Adrenal gland (tissue), 12 donors: Measurements from ENCODE around the gene MAGI2. TPM values are rescaled to one million over a fixed set of nuclear protein-coding genes. Genes with fewer than 3 reads are reported as not detected.

Experiments
- DNase-seq, 7 donors: peaks; one replicate each; pipeline ENCODE4 v3.0.0-alpha.2; 2019 to 2020
- H3K27ac ChIP-seq, 5 donors: fragments of 200-600 bp; sonication (generic) in 4 of 5; 1 replicate in 3 of 5; 2 replicates in 2 of 5; pipeline versions ENCODE4 v1.5.1 to v1.8.0; 2016 to 2020; ENCODE audit warnings: mild to moderate bottlenecking in 1 of 5
- H3K27me3 ChIP-seq: fragments of 200-600 bp; 2 replicates; pipeline ENCODE4 v1.8.0; 2021
- H3K36me3 ChIP-seq, 2 donors: fragments of 200-600 bp; replicated peaks in 1 of 2; 1 replicate in 1 of 2; 2 replicates in 1 of 2; pipeline versions ENCODE4 v1.5.1 to v1.8.0; 2018 to 2022
- H3K4me1 ChIP-seq, 2 donors: fragments of 200-600 bp; replicated peaks in 1 of 2; 1 replicate in 1 of 2; 2 replicates in 1 of 2; pipeline versions ENCODE4 v1.5.1 to v1.8.0; 2018 to 2021
- H3K4me3 ChIP-seq, 4 donors: fragments of 200-600 bp; sonication (generic) in 3 of 4; one replicate each; pipeline ENCODE4 v1.5.1; 2016 to 2018
- H3K9me3 ChIP-seq, 3 donors: fragments of 200-600 bp; sonication (generic) in 1 of 3; replicated peaks in 1 of 3; 1 replicate in 2 of 3; 2 replicates in 1 of 3; pipeline versions ENCODE4 v1.5.1 to v1.8.0; 2016 to 2021
- POLR2A ChIP-seq, 2 donors: fragments of 450-650 bp; IDR thresholded peaks; one replicate each; pipeline ENCODE4 v1.6.1; 2017; ENCODE audit warnings: antibody characterized with exemption in 2 of 2, mild to moderate bottlenecking in 2 of 2, moderate library complexity in 1 of 2
- WGBS, 4 donors: extraction: QIAGEN DNeasy Blood & Tissue Kit in 2 of 4; methylation state at CpG; one replicate each; pipeline versions ENCODE4 v1.1.5 to v1.1.7; 2013 to 2017; 5-methylcytosine and 5-hydroxymethylcytosine counted together
- intact Hi-C, 2 donors: fragments of 100-400 bp; cut with DNase I; formaldehyde crosslinking; loops; one replicate each; pipeline versions ENCODE4 v1.14.1 to v1.15.0; 2022 to 2023
- polyA plus RNA-seq, 3 donors: library from polyadenylated mRNA; stranded (reverse); fragments of 200-250 nt in 2 of 3; fragments of 350-450 nt in 1 of 3; fragmentation: Illumina TruSeq in 1 of 3; extraction: RNeasy Lipid Tissue Mini Kit (QIAGEN cat#74804) in 1 of 3; gene quantifications; one replicate each; pipeline ENCODE4 v1.2.3, GENCODE V29; 2013 to 2014
- total RNA-seq, 9 donors: library from RNA; depleted of rRNA in 4 of 9; stranded (reverse); fragments of >200 nt in 4 of 9; fragments of 120-200 nt in 1 of 9; fragmentation: NEBNext Ultra II Directional in 1 of 9; extraction: Animal tissue kit (Norgen Biotek cat#: 25700) in 1 of 9; gene quantifications; one replicate each; pipeline versions ENCODE4 v1.1.0 to v1.2.4, GENCODE V29; 2013 to 2023
- TF ChIP-seq, protein P1 (sequence below), 6 experiments: fragments of 450-650 bp in 4 of 6; fragments of 200-600 bp in 2 of 6; sonication (generic) in 1 of 6; IDR thresholded peaks; 1 replicate in 5 of 6; 2 replicates in 1 of 6; pipeline versions ENCODE4 v1.5.1 to v1.8.0; 2016 to 2021; ENCODE audit warnings: antibody characterized with exemption in 6 of 6, mild to moderate bottlenecking in 2 of 6, moderate library complexity in 1 of 6
- donor health status: healthy with polysubstance abuse.
- donor health status: Bipolar disorder and iron deficiency.
- donor health status: DM: yes; HTN: yes; CAD: no.
- donor health status: DM: no; HTN: no; CAD: no.
- donor health status: DM: no; HTN: no; CAD: no.
- donor health status: DM: yes; HTN: yes; CAD: no.

MAGI2 gene
- total and polyA plus RNA-seq, 12 donors, result 3.2 to 37.1 (median 17.1) TPM

- DNase-seq, result no peak
- no peak overlapping the region for H3K4me3 ChIP-seq
- H3K4me1 ChIP-seq, result no peaks in the 10 kb centered on the region
- intact Hi-C loops, result no loop called here
- WGBS, 4 donors, result 65 to 81% (median 67%) methylated on average over 5 of the region's 5 CpGs
- H3K27me3 ChIP-seq, result no peaks in the 10 kb centered on the region
- no peaks in the 10 kb centered on the region for H3K36me3 ChIP-seq
- TF ChIP-seq POLR2A (IDR thresholded peaks at IDR 0.05), result no peak
- TF ChIP-seq, protein P1, sequence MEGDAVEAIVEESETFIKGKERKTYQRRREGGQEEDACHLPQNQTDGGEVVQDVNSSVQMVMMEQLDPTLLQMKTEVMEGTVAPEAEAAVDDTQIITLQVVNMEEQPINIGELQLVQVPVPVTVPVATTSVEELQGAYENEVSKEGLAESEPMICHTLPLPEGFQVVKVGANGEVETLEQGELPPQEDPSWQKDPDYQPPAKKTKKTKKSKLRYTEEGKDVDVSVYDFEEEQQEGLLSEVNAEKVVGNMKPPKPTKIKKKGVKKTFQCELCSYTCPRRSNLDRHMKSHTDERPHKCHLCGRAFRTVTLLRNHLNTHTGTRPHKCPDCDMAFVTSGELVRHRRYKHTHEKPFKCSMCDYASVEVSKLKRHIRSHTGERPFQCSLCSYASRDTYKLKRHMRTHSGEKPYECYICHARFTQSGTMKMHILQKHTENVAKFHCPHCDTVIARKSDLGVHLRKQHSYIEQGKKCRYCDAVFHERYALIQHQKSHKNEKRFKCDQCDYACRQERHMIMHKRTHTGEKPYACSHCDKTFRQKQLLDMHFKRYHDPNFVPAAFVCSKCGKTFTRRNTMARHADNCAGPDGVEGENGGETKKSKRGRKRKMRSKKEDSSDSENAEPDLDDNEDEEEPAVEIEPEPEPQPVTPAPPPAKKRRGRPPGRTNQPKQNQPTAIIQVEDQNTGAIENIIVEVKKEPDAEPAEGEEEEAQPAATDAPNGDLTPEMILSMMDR (IDR thresholded peaks at IDR 0.05), result no peak
- no peak overlapping the region for H3K27ac ChIP-seq
- no peaks in the 10 kb centered on the region for H3K9me3 ChIP-seq
These were observed 1441.8 kb downstream of the MAGI2 start for GRCh38 chr7:78011642-78012041.

GRCh38 chr7:78007231-78007630 lies 1446.2 kb downstream of the MAGI2 start:
- Histone ChIP-seq H3K27ac (no peak overlapping the region), H3K27me3 (no peaks in the 10 kb centered on the region), H3K9me3 (no peaks in the 10 kb centered on the region), H3K36me3 (no peaks in the 10 kb centered on the region), H3K4me1 (no peaks in the 10 kb centered on the region), H3K4me3 (no peak overlapping the region)
- intact Hi-C loops, result no loop called here
- WGBS, 4 donors, result 69 to 86% (median 78%) methylated on average over 3 of the region's 3 CpGs
- no peak for DNase-seq
- TF ChIP-seq, protein P1 (IDR thresholded peaks at IDR 0.05), result no peak
- no peak for TF ChIP-seq POLR2A (IDR thresholded peaks at IDR 0.05)

- TF ChIP-seq POLR2A (IDR thresholded peaks at IDR 0.05), result no peak
- TF ChIP-seq, protein P1 (IDR thresholded peaks at IDR 0.05), result no peak
- no peak overlapping the region for H3K27ac ChIP-seq
- no peaks in the 10 kb centered on the region for H3K4me1 ChIP-seq
- H3K9me3 ChIP-seq, result no peaks in the 10 kb centered on the region
- intact Hi-C loops, result no loop called here
- H3K36me3 ChIP-seq, result no peaks in the 10 kb centered on the region
- H3K27me3 ChIP-seq, result no peaks in the 10 kb centered on the region
- no peak overlapping the region for H3K4me3 ChIP-seq
- no peak for DNase-seq
- WGBS, 4 donors, result 91 to 95% (median 94%) methylated on average over 4 to 10 of the region's 10 CpGs
These were observed 1447.3 kb downstream of the MAGI2 start for GRCh38 chr7:78006063-78006755.

GRCh38 chr7:78002715-78003114 lies 1450.8 kb downstream of the MAGI2 start:
- no peak for TF ChIP-seq POLR2A (IDR thresholded peaks at IDR 0.05)
- TF ChIP-seq, protein P1 (IDR thresholded peaks at IDR 0.05), result no peak
- Histone ChIP-seq H3K9me3 (no peaks in the 10 kb centered on the region), H3K4me3 (no peak overlapping the region), H3K27ac (no peak overlapping the region), H3K27me3 (no peaks in the 10 kb centered on the region), H3K4me1 (no peaks in the 10 kb centered on the region), H3K36me3 (no peaks in the 10 kb centered on the region)
- intact Hi-C loops, result no loop called here
- DNase-seq, result no peak
- WGBS, 4 donors, result 87 to 90% (median 87%) methylated on average over 4 of the region's 4 CpGs
